K562 (cell line): ENCODE measurements around the gene TANK. TPM values are rescaled to one million over a fixed set of nuclear protein-coding genes. Genes with fewer than 3 reads are reported as not detected.

Source experiments
- C11orf30 ChIP-seq: fragments of 450-650 bp; IDR thresholded peaks from 2 replicates; pipeline ENCODE4 v1.6.1; 2016; ENCODE audit warnings: low read depth, mild to moderate bottlenecking
- CBFA2T3 ChIP-seq: fragments of 450-650 bp; IDR thresholded peaks from 2 replicates; pipeline ENCODE4 v1.6.1; 2017
- CTCFL ChIP-seq: IDR thresholded peaks from 2 replicates; pipeline ENCODE4 v1.6.1; 2011; ENCODE audit warnings: borderline replicate concordance, low read depth, mild to moderate bottlenecking, moderate library complexity, low read length; ENCODE audit not compliant: insufficient read depth, poor library complexity, severe bottlenecking
- DIDO1 ChIP-seq: fragments of 450-650 bp; IDR thresholded peaks from 2 replicates; pipeline ENCODE4 v1.6.1; 2016; ENCODE audit warnings: low read depth, missing biosample characterization, missing genetic modification characterization
- DPF2 ChIP-seq: fragments of 450-650 bp; IDR thresholded peaks from 2 replicates; pipeline ENCODE4 v1.6.1; 2016
- FUS ChIP-seq: fragments of 200-400 bp; formaldehyde crosslinking; optimal IDR thresholded peaks from 2 replicates; pipeline ENCODE3; 2017; ENCODE audit warnings: low read depth, low read length
- GTF2E2 ChIP-seq: fragments of 200-800 bp; sonication (Bioruptor generic); IDR thresholded peaks from 2 replicates; pipeline ENCODE4 v1.6.1; 2016; ENCODE audit warnings: missing genetic modification characterization, missing compliant biosample characterization
- ILK ChIP-seq: fragments of 450-650 bp; IDR thresholded peaks from 2 replicates; pipeline ENCODE4 v1.6.1; 2016; ENCODE audit warnings: missing genetic modification characterization, low read depth, mild to moderate bottlenecking, missing compliant biosample characterization, moderate library complexity, borderline replicate concordance
- MAFG ChIP-seq: fragments of 450-650 bp; conservative IDR thresholded peaks from 2 replicates; pipeline ENCODE4 v1.6.1; 2016; ENCODE audit warnings: missing genetic modification characterization, missing compliant biosample characterization
- MEF2D ChIP-seq: conservative IDR thresholded peaks from 2 replicates; pipeline ENCODE4 v1.6.1; 2016; ENCODE audit warnings: low read depth, missing genetic modification characterization, missing compliant biosample characterization
- MIER1 ChIP-seq: fragments of 450-650 bp; IDR thresholded peaks from 2 replicates; pipeline ENCODE4 v1.6.1; 2016; ENCODE audit warnings: antibody characterized with exemption, mild to moderate bottlenecking, low read depth
- NCOR1 ChIP-seq: fragments of 450-650 bp; IDR thresholded peaks from 2 replicates; pipeline ENCODE4 v1.6.1; 2016; ENCODE audit warnings: mild to moderate bottlenecking, moderate library complexity
- PHTF2 ChIP-seq: fragments of 250-450 bp; sonication (Bioruptor Pico); IDR thresholded peaks from 2 replicates; pipeline ENCODE4 v1.5.0; 2021; ENCODE audit warnings: mild to moderate bottlenecking
- POLR2G ChIP-seq: fragments of 200-400 bp; formaldehyde crosslinking; IDR thresholded peaks from 2 replicates; pipeline ENCODE4 v1.6.1; 2017; ENCODE audit warnings: low read depth, mild to moderate bottlenecking, antibody characterized with exemption, low read length, moderate library complexity
- PYGO2 ChIP-seq: fragments of 450-650 bp; IDR thresholded peaks from 2 replicates; pipeline ENCODE4 v1.6.1; 2016; ENCODE audit warnings: mild to moderate bottlenecking, missing genetic modification characterization, moderate library complexity, missing compliant biosample characterization
- RBM17 ChIP-seq: fragments of 200-400 bp; formaldehyde crosslinking; IDR thresholded peaks from 2 replicates; pipeline ENCODE4 v1.6.1; 2017; ENCODE audit warnings: low read depth, mild to moderate bottlenecking, low read length, borderline replicate concordance
- SMARCA5 ChIP-seq: fragments of 450-650 bp; IDR thresholded peaks from 2 replicates; pipeline ENCODE4 v1.6.1; 2016
- ZBED1 ChIP-seq: IDR thresholded peaks from 2 replicates; pipeline ENCODE4 v1.6.1; 2014
- ZBTB26 ChIP-seq: fragments of 450-650 bp; formaldehyde crosslinking; IDR thresholded peaks from 2 replicates; pipeline ENCODE4 v1.4.0; 2022; ENCODE audit warnings: missing genetic modification characterization
- ZMIZ1 ChIP-seq, 2 experiments: fragments of 150-350 bp in 1 of 2; IDR thresholded peaks; 2 replicates each; pipeline ENCODE4 v1.6.1; 2012 to 2016; ENCODE audit warnings: low read depth in 2 of 2, low read length in 2 of 2, mild to moderate bottlenecking in 1 of 2, moderate library complexity in 1 of 2
- ZNF263 ChIP-seq: sonication (generic); formaldehyde crosslinking; IDR thresholded peaks from 2 replicates; pipeline ENCODE4 v1.8.0; 2022; ENCODE audit warnings: mild to moderate bottlenecking, missing genetic modification reagents, borderline replicate concordance
- ZNF707 ChIP-seq: fragments of 250-450 bp; sonication (Bioruptor Pico); conservative IDR thresholded peaks from 2 replicates; pipeline ENCODE4 v1.8.0; 2022; ENCODE audit warnings: inconsistent platforms, mild to moderate bottlenecking, moderate library complexity
- polyA plus RNA-seq, 8 experiments: library from polyadenylated mRNA; depleted of rRNA in 4 of 8; stranded (reverse) in 5 of 8; unstranded in 3 of 8; fragments of >200 nt; fragmentation: Nextera tagmentation in 2 of 8; fragmentation: Illumina TruSeq in 1 of 8; extraction: Ambion mirVana in 2 of 8; extraction: Trizol in 1 of 8; gene quantifications; 2 replicates each; pipeline versions ENCODE4 v1.2.1 to v1.2.3, GENCODE V29; 2011 to 2014; ENCODE audit warnings: inconsistent platforms in 1 of 8, missing spikeins in 1 of 8
- total RNA-seq, 7 experiments: library from RNA; depleted of rRNA in 6 of 7; stranded (reverse); fragments of >200 nt in 6 of 7; fragmentation: Illumina TruSeq in 2 of 7; extraction: Trizol in 2 of 7; gene quantifications; 2 replicates each; pipeline versions ENCODE4 v1.2.1 to v1.2.3, GENCODE V29; 2011 to 2021; ENCODE audit warnings: low replicate concordance in 1 of 7

The TANK gene
- total and polyA plus RNA-seq, 9 of the 15 experiments (the other 6 are each of a cell fraction or from before 2014, with no cell fraction given) = 43.0 to 91.5 (median 54.4) TPM

- TF ChIP-seq PHTF2 = no peak
- 0 out of 2 replicates have a peak, but pooled peaks have one; percentile 1 for TF ChIP-seq CBFA2T3
- TF ChIP-seq ILK (tag) = no peak
- no peak for TF ChIP-seq MAFG (tag)
- TF ChIP-seq NCOR1 = 0 out of 2 replicates have a peak, but pooled peaks have one; percentile 4
- peak; percentile 83 for TF ChIP-seq DIDO1
- peak; percentile 79 for TF ChIP-seq C11orf30
- peak in 1 of 2 experiments; percentile 21; a peak in 1 of 4 replicates for TF ChIP-seq ZMIZ1 (IDR thresholded peaks at IDR 0.05; ENCODE audit: low read depth in 2 of 2, low read length in 2 of 2)
- TF ChIP-seq DPF2 = peak; percentile 64; the same call in 1 of the 2 replicates
- no peak for TF ChIP-seq PYGO2 (tag)
- no peak for TF ChIP-seq MEF2D
- no peak for TF ChIP-seq RBM17
- peak; percentile 49 for TF ChIP-seq ZNF263 (CRISPR knock-in tag)
- TF ChIP-seq CTCFL = no peak
- TF ChIP-seq ZNF707 (CRISPR knock-in tag) = no peak
- peak; percentile 99 for TF ChIP-seq GTF2E2
- no peak for TF ChIP-seq ZBED1
- 0 out of 2 replicates have a peak, but pooled peaks have one; percentile 15 for TF ChIP-seq SMARCA5
- TF ChIP-seq ZBTB26 (CRISPR knock-in tag) = peak; percentile 75; the same call in 1 of the 2 replicates
- no peak for TF ChIP-seq FUS
- TF ChIP-seq POLR2G = peak; percentile 95
- no peak for TF ChIP-seq MIER1
Measured at GRCh38 chr2:161160226-161161073, at the start of gene TANK (continued).
